GM04504 (cell line): ENCODE data around the gene RNF212.

Experiments
- DNase-seq: peaks from one replicate; pipeline ENCODE4 v3.0.0-alpha.2; 2012; ENCODE audit warnings: low read depth

Gene RNF212

DNA sequence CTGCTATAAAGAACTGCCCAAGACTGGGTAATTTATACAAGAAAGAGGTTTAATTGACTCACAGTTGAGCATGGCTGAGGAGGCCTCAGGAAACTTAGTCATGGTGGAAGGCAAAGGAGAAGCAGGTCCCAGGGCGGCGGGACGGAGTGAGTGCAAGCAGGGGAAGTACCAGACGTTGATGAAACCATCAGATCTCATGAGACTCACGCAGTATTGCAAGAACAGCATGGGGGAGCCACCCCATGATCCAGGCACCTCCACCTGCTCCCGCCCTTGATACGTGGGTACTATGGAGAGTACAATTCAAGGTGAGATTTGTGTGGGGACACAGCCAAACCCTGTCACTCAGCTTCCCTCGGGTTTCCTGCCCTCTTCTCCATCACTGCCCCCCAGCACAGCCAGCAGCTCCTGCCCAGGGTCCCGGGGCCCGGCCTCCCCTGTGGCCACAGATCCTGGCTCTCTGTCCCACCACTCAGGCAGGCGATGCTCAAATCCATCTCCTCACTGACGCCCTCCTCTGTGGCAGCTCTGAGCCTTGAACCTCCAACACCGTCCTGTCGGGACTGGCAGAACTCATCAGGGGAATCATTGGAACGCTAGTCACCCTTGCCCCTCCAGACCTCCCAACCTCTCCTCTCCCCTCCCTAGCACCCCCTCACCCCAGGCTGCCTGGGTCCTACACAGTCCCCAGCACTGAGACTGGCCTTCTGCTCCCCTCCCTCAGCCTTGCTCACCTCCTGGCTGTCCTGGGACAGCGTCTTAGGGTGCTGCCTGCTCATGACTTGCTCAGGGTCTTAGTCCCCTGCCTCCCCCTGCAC, 64.4 kb downstream of the RNF212 start:
- DNase-seq, result no peak

DNA sequence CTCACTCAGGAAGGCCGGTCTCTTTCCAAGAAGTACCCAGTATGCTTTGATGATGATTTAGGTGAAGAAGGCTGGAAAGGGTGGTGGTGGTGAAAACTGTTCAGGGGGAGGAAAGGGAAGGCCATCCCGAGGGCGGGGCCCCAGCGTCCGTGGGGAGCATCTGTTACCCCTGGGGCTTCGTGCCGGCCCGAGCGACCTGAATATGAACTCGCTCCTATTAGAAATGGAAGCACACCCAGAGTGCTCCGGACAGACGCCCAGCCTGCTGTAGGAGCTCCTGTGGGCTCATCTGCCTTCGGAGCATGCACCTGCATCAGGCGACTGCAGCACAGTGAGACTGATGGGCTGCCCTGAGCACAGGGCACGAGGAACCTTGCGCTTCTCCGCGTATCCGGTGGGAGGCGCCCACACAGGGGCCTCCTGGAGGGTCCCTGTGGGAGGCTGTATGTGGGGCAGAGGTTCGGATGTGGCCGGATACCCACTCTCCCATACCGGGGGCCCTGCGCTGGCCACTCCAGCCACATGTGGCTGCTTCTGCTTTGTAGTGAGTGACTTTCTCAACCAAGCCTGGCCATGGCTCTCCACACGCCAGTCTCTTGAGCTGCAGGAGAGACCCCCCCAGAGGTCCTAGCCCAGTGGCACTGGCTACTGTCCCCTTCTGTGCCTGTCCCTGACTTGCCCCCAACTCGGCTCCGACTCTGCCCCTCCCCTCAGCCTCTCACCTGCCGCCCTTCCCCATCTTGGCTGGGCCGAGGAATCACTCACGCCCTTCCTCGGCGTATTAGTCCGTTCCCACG, 65.2 kb downstream of the RNF212 start:
- no peak for DNase-seq

DNA sequence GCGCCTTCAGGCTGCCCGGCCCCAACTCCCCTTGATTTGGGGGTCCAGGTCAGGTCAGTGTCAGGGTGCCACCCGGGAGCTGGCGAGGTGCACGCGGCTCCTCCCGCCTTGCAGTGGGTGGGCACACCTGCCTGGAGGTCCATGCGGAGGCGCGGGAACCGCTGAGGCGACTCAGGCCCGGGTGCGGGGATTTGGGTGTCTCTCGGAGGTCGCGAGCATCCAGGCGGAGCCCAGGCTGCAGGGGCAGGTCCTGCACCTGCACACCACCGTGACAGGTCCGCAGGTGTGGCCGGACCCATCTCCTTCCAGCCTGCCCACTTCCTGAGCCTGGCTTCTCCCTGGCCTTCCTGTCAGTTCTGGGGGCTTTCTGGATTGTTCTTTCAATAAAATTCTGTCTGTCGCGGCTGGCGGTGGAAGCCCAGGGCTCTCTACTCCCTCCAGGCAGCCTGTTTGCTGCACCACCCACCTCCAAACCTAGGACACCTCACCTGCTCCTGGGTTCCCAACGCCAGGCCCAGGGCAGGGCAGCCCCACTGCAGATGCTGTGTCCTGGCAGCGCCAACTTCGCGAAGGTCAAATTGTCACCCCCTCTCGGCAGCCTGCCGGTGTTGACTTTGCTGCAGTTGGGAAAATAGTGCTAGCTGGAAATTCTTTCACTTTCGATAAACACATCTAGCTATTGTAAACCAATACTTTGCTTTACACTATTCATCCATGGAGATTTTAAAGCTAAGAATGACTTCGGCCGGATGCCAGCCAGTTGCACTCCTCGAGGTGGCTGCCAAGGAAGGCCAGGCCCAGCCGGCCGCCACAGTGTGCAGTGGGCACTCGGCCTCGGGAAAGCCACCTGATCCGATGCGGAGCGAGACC, 66.0 kb downstream of the RNF212 start:
- DNase-seq, result no peak

- peak; percentile 68 for DNase-seq
These were observed 66.8 kb downstream of the RNF212 start for GRCh38 chr4:1046581-1047011.

- no peak for DNase-seq
These were observed 67.7 kb downstream of the RNF212 start for GRCh38 chr4:1045595-1046201.

DNA sequence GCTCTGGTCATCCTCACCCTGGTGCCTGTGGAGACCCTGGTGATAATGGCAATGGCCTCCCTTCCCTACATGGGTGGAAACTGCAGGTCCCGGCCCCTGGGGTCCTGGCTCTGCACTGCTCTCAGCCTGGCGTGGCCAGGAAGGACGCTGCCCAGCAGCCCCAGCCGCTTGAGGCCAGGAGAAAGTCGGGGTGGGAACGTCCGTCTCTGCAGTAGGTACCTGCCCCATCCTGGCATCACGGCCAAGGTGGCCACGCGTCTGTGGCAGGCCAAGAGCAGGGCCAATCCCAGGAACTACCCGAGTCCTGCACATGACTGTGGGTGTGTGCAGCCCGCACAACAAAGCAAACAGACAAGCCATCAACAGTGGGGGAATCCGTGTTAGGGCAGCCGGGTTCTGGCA, 68.2 kb downstream of the RNF212 start:
- no peak for DNase-seq

- DNase-seq, result no peak
These were observed 68.7 kb downstream of the RNF212 start for GRCh38 chr4:1044469-1045192.

- peak; percentile 99 for DNase-seq
These were observed 69.5 kb downstream of the RNF212 start for GRCh38 chr4:1043651-1044468.

DNA sequence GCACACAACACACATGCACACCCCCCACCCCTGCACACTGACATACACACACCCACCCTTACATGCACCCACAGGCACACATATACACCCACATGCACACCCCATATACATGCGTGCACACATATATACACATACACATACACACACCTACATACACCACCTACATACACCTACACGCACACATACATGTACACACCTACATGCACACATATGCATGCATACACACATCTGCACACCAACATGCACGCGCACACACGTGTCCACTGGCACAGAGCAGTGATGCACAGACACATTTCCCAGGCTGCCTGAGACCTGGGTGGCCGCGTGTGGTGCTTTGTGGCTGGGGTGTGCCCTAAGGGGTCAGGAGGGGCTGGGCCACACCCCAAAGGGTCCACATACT, 70.2 kb downstream of the RNF212 start:
- no peak for DNase-seq

DNA sequence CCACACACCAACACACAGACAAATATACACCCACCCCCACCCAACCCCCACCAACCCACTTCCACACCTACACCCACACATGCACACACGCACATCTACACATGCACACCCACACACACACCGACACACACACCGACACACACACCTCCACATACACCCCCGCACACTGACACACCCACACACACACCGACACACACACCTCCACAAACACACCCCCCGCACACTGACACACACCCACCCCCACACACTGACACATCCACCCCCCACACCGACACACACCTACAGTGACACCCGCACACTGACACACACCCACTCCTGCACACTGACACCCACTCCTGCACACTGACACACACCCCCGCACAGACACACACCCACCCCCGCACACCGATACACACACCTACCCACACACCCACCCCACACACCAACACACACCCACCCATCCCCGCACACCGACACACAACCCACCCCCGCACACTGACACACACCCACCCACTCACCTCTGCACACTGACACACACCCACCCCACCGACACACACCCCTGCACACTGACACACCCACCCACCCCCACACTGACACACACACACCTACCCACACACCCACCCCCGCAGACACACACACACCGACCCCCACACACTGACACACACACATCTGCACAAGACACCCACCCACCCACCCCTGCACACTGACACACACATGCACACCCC, 70.9 kb downstream of the RNF212 start:
- no peak for DNase-seq

- DNase-seq, result no peak
These were observed 71.4 kb downstream of the RNF212 start for GRCh38 chr4:1041936-1042330.

DNA sequence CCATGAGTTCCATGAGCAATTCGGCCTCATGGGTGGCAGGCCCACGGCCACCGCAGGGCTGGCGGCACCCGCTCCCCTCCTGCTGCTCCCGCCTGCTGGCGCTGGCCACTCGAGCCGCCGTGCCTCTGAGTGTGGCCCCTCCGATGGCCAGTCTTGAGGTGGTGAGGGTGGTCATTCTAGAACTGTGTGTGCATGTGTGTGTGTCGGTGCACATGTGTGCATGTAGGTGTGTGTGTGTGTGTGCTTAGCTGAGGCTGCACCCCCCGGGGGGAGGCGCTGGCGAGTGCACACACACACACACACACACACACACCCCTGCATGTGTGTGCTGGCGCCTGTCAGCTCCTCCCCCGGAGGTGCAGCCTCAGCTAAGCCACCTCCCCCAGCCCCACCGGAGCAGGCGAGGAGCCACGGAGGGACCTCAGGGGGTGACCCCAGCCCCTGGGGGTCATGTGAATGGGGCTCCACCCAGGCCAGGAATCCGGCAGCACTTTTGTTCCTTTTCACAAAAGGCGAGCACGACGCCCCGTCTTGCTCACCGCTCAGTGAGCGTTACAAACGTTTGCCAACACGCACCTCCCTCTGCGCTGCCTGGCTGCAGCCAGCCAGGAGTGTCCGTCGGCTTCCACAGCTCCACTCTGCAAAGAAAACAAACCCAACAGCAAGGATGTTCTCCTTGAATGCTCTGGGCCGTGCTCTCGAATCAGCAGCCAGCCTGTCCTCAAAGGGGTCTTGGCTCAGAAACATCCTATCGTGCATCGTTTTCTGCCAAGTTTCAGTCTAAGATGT, 72.0 kb downstream of the RNF212 start:
- DNase-seq, result no peak

GRCh38 chr4:1040344-1041146, 72.8 kb downstream of the RNF212 start:
- DNase-seq, result no peak

GRCh38 chr4:1039493-1040343, 73.6 kb downstream of the RNF212 start:
- DNase-seq, result no peak

GRCh38 chr4:1038948-1039492, 74.3 kb downstream of the RNF212 start:
- no peak for DNase-seq

DNA sequence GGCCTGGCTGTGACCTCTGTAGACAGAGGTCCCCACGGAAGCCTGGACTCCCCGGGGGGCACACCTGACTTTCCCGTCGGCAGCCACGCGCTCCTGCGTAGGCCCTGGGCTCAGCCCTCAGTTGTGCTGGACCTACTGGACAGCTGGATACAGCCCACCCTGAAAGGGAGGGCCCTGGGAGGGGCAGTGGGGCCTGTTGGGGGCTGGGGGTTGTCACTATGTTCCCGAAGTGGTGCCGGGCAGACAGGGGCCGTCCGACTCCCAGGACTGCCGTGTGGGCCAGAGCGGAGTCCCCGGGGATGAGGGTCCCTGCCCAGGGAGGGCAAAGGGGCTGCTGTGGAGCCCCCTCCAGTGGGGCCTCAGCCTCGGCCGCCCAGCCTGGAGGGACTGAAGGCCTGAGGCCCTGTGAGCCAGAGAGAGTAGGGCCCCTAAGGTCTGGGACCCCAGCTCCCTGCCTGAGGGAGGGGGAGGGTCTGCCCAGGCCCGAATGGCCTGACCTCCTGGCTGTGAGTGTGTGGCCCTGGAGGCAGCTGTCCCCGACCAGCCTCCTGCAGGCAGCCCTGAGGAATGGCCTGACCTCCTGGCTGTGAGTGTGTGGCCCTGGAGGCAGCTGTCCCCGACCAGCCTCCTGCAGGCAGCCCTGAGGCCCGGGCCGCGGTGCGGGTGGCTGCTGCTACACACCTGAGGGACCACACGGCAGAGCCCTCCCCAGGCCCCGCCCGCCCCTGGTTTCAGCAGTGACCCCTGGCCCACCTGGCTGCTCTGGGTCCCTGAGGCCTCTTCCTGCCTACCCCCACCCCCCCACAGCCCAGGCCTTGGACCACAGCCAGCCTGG, 76.2 kb downstream of the RNF212 start:
- no peak for DNase-seq
